ENCODE data around the gene ANXA2R. TPM values are rescaled to one million over a fixed set of nuclear protein-coding genes. Genes with fewer than 3 reads are reported as not detected.
A peak's percentile ranks its signal among the peaks of the same experiment; 100 is the strongest.

The ANXA2R gene
- total and polyA plus RNA-seq, 2 of the 13 experiments (the other 11 are each of a cell fraction or from before 2014, with no cell fraction given): 0.95 to 1.3 TPM

- Histone ChIP-seq H3K27ac (ENCODE audit: extremely low read length, insufficient read depth, low read length) (peak overlapping the region; percentile 82), H3K9me3 (ENCODE audit: low read length) (no peaks in the 10 kb centered on the region), H3K79me2 (ENCODE audit: insufficient read depth, low read length) (no peaks in the 10 kb centered on the region), H3K9ac (ENCODE audit: insufficient read depth, low read depth, low read length) (peak overlapping the region; percentile 74), H3K4me1 (ENCODE audit: insufficient read depth, low read length) (peaks cover 17% of the 10 kb centered on the region), H3K27me3 (ENCODE audit: control insufficient read depth in 1 of 2, insufficient read depth in 2 of 2, low read length in 2 of 2) (no peaks in the 10 kb centered on the region; a peak in 1 of 5 replicates), H3K36me3 (replicated peaks in 1 of 2; ENCODE audit: control insufficient read depth in 1 of 2, insufficient read depth in 2 of 2, low read length in 2 of 2) (no peaks in the 10 kb centered on the region), H4K20me1 (ENCODE audit: insufficient read depth, low read length) (no peaks in the 10 kb centered on the region), H3K4me2 (ENCODE audit: low read depth, low read length) (peak overlapping the region; percentile 91), H2AFZ (ENCODE audit: low read length) (peak overlapping the region; percentile 76), H3K4me3 (replicated peaks in 1 of 3; ENCODE audit: insufficient read depth in 1 of 3, low read depth in 2 of 3, low read length in 3 of 3) (peak overlapping the region; percentile 72 to 82 (median 77))
- intact Hi-C loops (cut with micrococcal nuclease; ENCODE audit: unreplicated experiment) (loop anchor here (1.0 to 2.0 kb wide), 4 partner anchors 23 to 63 kb away; no protein-coding TSS in a partner anchor), in situ Hi-C loops (cut with HindIII; ENCODE audit: extremely low pct_ligation_motif_present, low pct_unique_long_range_greater_than_20kb) (no loop called here)
- TSS peak; percentile 65 for BruUV-seq (replicated peaks)
- ATAC-seq (peak; percentile 80), DNase-seq (ENCODE audit: low spot score) (peak; percentile 46), FAIRE-seq (peak; percentile 51)
- WGBS (ENCODE audit: low lambda C conversion rate): 3% methylated on average over 24 of the region's 33 CpGs
- POLR2A ChIA-PET: interaction anchor here (0.8 to 3.2 kb wide), 15 partner anchors 8 to 272 kb away, joined by 3 to 39 read pairs (median 6); partner anchors contain the start of genes HMGCS1, SELENOP and ZNF131
- CTCF ChIA-PET (ENCODE audit: low intra/inter-chr PET ratio, low total read pairs): interaction anchor here (0.6 to 4.9 kb wide), 5 partner anchors 18 to 63 kb away, joined by 3 to 29 read pairs (median 4); no protein-coding TSS in a partner anchor
- no peak for TF ChIP-seq BATF2 (CRISPR knock-in tag; IDR thresholded peaks at IDR 0.05)
- 0 out of 2 replicates have a peak, but pooled peaks have one; percentile 47 for TF ChIP-seq POLR2G (IDR thresholded peaks at IDR 0.05; ENCODE audit: low read depth, low read length)
- TF ChIP-seq ZNF446 (CRISPR knock-in tag; IDR thresholded peaks at IDR 0.05): no peak
- TF ChIP-seq HIC2 (CRISPR knock-in tag; IDR thresholded peaks at IDR 0.05; ENCODE audit: low read depth): no peak
- TF ChIP-seq DMAP1 (CRISPR knock-in tag; IDR thresholded peaks at IDR 0.05): 0 out of 2 replicates have a peak, but pooled peaks have one; percentile 41
- TF ChIP-seq ZNF441 (CRISPR knock-in tag; IDR thresholded peaks at IDR 0.05; ENCODE audit: borderline replicate concordance): 0 out of 2 replicates have a peak, but pooled peaks have one; percentile 13
- 0 out of 2 replicates have a peak, but pooled peaks have one; percentile 31 for TF ChIP-seq ZNF543 (CRISPR knock-in tag; IDR thresholded peaks at IDR 0.05)
- peak; percentile 19 for TF ChIP-seq ZNF18 (CRISPR knock-in tag; IDR thresholded peaks at IDR 0.05; ENCODE audit: insufficient replicate concordance)
- no peak for TF ChIP-seq ZGPAT (CRISPR knock-in tag; IDR thresholded peaks at IDR 0.05)
- TF ChIP-seq ZNF292 (CRISPR knock-in tag; IDR thresholded peaks at IDR 0.05; ENCODE audit: borderline replicate concordance, low read depth): no peak
- TF ChIP-seq ZNF776 (CRISPR knock-in tag; IDR thresholded peaks at IDR 0.05): no peak
- no peak for TF ChIP-seq RERE (CRISPR knock-in tag; IDR thresholded peaks at IDR 0.05; ENCODE audit: low read depth)
Observed at GRCh38 chr5:43041669-43042175, 1.6 kb upstream of the ANXA2R start.
